PFSK-1 (cell line): ENCODE data around the gene P2RY6.

Source experiments
- POLR2AphosphoS5 ChIP-seq: IDR thresholded peaks from 2 replicates; pipeline ENCODE4 v1.6.1; 2012; ENCODE audit warnings: low read depth, mild to moderate bottlenecking, control low read depth, low read length, moderate library complexity
- REST ChIP-seq, 2 experiments: IDR thresholded peaks; 2 replicates each; pipeline versions ENCODE4 v1.6.1 to v1.8.0; 2011 to 2012; ENCODE audit warnings: low read depth in 2 of 2, low read length in 2 of 2, control low read depth in 1 of 2, inconsistent platforms in 1 of 2, mild to moderate bottlenecking in 1 of 2, moderate library complexity in 1 of 2; ENCODE audit not compliant: insufficient read depth in 1 of 2
- SIN3A ChIP-seq: IDR thresholded peaks from 2 replicates; pipeline ENCODE4 v1.6.1; 2012; ENCODE audit warnings: mild to moderate bottlenecking, low read length, moderate library complexity, borderline replicate concordance; ENCODE audit not compliant: insufficient read depth
- TAF1 ChIP-seq: IDR thresholded peaks from 2 replicates; pipeline ENCODE4 v1.6.1; 2012; ENCODE audit warnings: low read length, control low read depth, borderline replicate concordance; ENCODE audit not compliant: insufficient read depth

GRCh38 chr11:73265278-73265810 is 6.8 kb upstream of the P2RY6 start:
- TF ChIP-seq REST (IDR thresholded peaks at IDR 0.05; ENCODE audit: insufficient read depth in 1 of 2, low read depth in 2 of 2, low read length in 2 of 2), result no peak
- TF ChIP-seq SIN3A, result no peak
- no peak for TF ChIP-seq TAF1
- TF ChIP-seq POLR2AphosphoS5, result no peak
